SK-N-MC (cell line): ENCODE measurements around the gene GNA15.

ENCODE experiments used
- EZH2 ChIP-seq: fragments of 200-600 bp; sonication (generic); IDR thresholded peaks from one replicate; pipeline ENCODE4 v1.6.1; 2017; ENCODE audit warnings: antibody characterized with exemption
- POLR2AphosphoS5 ChIP-seq: IDR thresholded peaks from 2 replicates; pipeline ENCODE4 v1.6.1; 2012; ENCODE audit warnings: mild to moderate bottlenecking, low read depth, low read length, borderline replicate concordance

- TF ChIP-seq POLR2AphosphoS5 (no peak), EZH2 (no peak)
Measured at GRCh38 chr19:3175781-3176714, 40.2 kb downstream of the GNA15 start.
